DND-41 (cell line): ENCODE data around the gene DHH.

Source experiments
- ATAC-seq: fragments of 200-7000 bp; cut with Tn5 transposase; 3 replicates; pipeline ENCODE4 v1.9.1; 2021; ENCODE audit warnings: low read depth; ENCODE audit not compliant: insufficient read depth
- DNase-seq: peaks from one replicate; pipeline ENCODE4 v3.0.0-alpha.2; 2020
- H2AFZ ChIP-seq: 2 replicates; pipeline ENCODE4 v1.6.0; 2012; ENCODE audit warnings: low read depth, low read length
- H3K27ac ChIP-seq: 2 replicates; pipeline ENCODE4 v1.5.1; 2012; ENCODE audit warnings: low read length, inconsistent platforms
- H3K27me3 ChIP-seq: fragments of 200-600 bp; sonication (generic); 2 replicates; pipeline ENCODE4 v1.6.0; 2012; ENCODE audit warnings: low read length, mild to moderate bottlenecking, inconsistent platforms; ENCODE audit not compliant: insufficient read depth, poor library complexity
- H3K36me3 ChIP-seq: 2 replicates; pipeline ENCODE4 v1.5.1; 2012; ENCODE audit warnings: low read length, inconsistent platforms; ENCODE audit not compliant: insufficient read depth
- H3K4me1 ChIP-seq: 2 replicates; pipeline ENCODE4 v1.5.1; 2012; ENCODE audit warnings: mild to moderate bottlenecking, low read length; ENCODE audit not compliant: insufficient read depth
- H3K4me2 ChIP-seq: 2 replicates; pipeline ENCODE4 v1.6.0; 2012; ENCODE audit warnings: mild to moderate bottlenecking, moderate library complexity, low read length, inconsistent platforms; ENCODE audit not compliant: insufficient read depth
- H3K4me3 ChIP-seq, 2 experiments: fragments of 200-600 bp in 1 of 2; shearing (Covaris generic) in 1 of 2; 2 replicates each; pipeline ENCODE4 v1.5.1; 2012 to 2016; ENCODE audit warnings: inconsistent platforms in 2 of 2, low read length in 2 of 2, mild to moderate bottlenecking in 2 of 2, low read depth in 1 of 2, moderate library complexity in 1 of 2
- H3K79me2 ChIP-seq: 2 replicates; pipeline ENCODE4 v1.6.0; 2012; ENCODE audit warnings: low read length, inconsistent platforms; ENCODE audit not compliant: insufficient read depth
- H3K9ac ChIP-seq: 2 replicates; pipeline ENCODE4 v1.6.0; 2012; ENCODE audit warnings: low read depth, mild to moderate bottlenecking, inconsistent platforms, low read length, moderate library complexity
- H3K9me3 ChIP-seq: 2 replicates; pipeline ENCODE4 v1.5.1; 2012; ENCODE audit warnings: low read length, moderate library complexity, mild to moderate bottlenecking, inconsistent platforms; ENCODE audit not compliant: insufficient read depth, severe bottlenecking
- H4K20me1 ChIP-seq: 2 replicates; pipeline ENCODE4 v1.6.0; 2012; ENCODE audit warnings: low read length; ENCODE audit not compliant: insufficient read depth
- EZH2 ChIP-seq: IDR thresholded peaks from 3 replicates; pipeline ENCODE4 v1.6.1; 2012; ENCODE audit warnings: borderline replicate concordance, low read depth, mild to moderate bottlenecking, moderate library complexity, low read length, inconsistent platforms; ENCODE audit not compliant: severe bottlenecking
- TF ChIP-seq, protein P1 (sequence below): IDR thresholded peaks from 2 replicates; pipeline ENCODE4 v1.5.1; 2012; ENCODE audit warnings: borderline replicate concordance, low read length, moderate library complexity, mild to moderate bottlenecking; ENCODE audit not compliant: poor library complexity, severe bottlenecking; ENCODE audit errors: extremely low read depth

The DHH gene

DNA sequence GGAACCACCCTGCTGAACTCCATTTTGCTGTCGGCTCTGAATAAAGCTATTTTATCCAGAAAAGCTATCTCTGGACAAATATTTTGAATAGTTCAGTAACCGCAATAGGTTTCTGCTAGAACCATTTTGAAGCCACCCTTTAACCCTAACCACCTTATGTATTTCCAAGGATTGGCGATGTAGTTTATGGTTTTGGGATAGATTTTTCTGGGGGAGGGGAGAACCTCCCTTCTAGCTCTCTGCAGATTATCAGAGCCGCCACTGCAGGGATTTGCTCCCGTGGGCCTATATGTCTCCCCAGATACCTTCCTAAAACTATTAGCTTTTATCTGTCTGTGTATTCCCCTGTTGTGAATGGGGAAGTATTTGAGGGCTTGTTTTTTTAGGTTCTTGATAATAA lies 38.4 kb upstream of the DHH start:
- H4K20me1 ChIP-seq = peaks cover 20% of the 10 kb centered on the region
- TF ChIP-seq, protein P1, sequence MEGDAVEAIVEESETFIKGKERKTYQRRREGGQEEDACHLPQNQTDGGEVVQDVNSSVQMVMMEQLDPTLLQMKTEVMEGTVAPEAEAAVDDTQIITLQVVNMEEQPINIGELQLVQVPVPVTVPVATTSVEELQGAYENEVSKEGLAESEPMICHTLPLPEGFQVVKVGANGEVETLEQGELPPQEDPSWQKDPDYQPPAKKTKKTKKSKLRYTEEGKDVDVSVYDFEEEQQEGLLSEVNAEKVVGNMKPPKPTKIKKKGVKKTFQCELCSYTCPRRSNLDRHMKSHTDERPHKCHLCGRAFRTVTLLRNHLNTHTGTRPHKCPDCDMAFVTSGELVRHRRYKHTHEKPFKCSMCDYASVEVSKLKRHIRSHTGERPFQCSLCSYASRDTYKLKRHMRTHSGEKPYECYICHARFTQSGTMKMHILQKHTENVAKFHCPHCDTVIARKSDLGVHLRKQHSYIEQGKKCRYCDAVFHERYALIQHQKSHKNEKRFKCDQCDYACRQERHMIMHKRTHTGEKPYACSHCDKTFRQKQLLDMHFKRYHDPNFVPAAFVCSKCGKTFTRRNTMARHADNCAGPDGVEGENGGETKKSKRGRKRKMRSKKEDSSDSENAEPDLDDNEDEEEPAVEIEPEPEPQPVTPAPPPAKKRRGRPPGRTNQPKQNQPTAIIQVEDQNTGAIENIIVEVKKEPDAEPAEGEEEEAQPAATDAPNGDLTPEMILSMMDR = no peak
- TF ChIP-seq EZH2 = no peak
- H2AFZ ChIP-seq = no peak overlapping the region
- peak overlapping the region; percentile 99 for H3K9ac ChIP-seq
- DNase-seq (no peak), ATAC-seq (no peak)
- H3K4me1 ChIP-seq = peaks cover 38% of the 10 kb centered on the region
- H3K27ac ChIP-seq = 0 out of 2 replicates have a peak overlapping the region, but pooled peaks have one; percentile 87
- H3K4me2 ChIP-seq = peak overlapping the region; percentile 78
- H3K4me3 ChIP-seq = peak overlapping the region in 1 of 2 experiments; percentile 79; a peak in 2 of 4 replicates
- no peaks in the 10 kb centered on the region for H3K9me3 ChIP-seq
- H3K36me3 ChIP-seq = peaks cover 28% of the 10 kb centered on the region
- peaks cover 51% of the 10 kb centered on the region for H3K79me2 ChIP-seq
- no peaks in the 10 kb centered on the region for H3K27me3 ChIP-seq

DNA sequence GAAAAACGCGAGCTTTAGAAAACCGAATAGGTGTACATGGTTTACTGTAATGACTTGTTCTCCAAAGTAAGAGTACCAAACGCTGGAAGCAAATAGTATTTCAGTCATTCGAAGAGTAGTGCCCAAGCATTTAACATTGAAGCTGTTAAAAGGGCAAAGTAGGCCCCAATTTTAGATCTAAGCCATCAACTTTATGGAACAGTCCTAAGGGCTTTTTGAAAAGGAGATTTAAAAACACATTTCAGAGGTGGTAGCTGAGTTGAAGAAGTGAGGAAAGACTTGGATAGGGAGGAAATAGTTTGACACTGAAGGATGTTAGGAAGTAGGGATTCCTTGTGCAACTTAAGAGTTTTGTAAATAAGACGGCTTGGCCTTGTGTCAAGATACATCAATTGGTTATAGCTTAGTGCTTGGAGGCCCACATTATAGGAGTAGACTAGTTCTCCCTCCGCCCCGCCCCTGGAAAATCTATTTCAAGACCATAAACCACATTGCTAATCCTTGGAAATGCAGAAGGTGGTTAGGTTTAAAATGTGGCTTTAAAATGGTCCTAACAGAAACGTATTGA lies 37.4 kb upstream of the DHH start:
- Histone ChIP-seq H3K9ac (peak overlapping the region; percentile 99), H2AFZ (peak overlapping the region; percentile 82), H3K27ac (peak overlapping the region; percentile 87), H3K79me2 (peaks cover 49% of the 10 kb centered on the region), H3K9me3 (no peaks in the 10 kb centered on the region), H3K36me3 (peaks cover 39% of the 10 kb centered on the region), H3K27me3 (no peaks in the 10 kb centered on the region), H4K20me1 (peaks cover 22% of the 10 kb centered on the region), H3K4me3 (peak overlapping the region; percentile 39 to 79; a peak in 3 of 4 replicates), H3K4me2 (peak overlapping the region; percentile 78), H3K4me1 (peaks cover 38% of the 10 kb centered on the region)
- ATAC-seq (no peak), DNase-seq (peak; percentile 52)
- TF ChIP-seq, protein P1 = no peak
- TF ChIP-seq EZH2 = no peak

DNA sequence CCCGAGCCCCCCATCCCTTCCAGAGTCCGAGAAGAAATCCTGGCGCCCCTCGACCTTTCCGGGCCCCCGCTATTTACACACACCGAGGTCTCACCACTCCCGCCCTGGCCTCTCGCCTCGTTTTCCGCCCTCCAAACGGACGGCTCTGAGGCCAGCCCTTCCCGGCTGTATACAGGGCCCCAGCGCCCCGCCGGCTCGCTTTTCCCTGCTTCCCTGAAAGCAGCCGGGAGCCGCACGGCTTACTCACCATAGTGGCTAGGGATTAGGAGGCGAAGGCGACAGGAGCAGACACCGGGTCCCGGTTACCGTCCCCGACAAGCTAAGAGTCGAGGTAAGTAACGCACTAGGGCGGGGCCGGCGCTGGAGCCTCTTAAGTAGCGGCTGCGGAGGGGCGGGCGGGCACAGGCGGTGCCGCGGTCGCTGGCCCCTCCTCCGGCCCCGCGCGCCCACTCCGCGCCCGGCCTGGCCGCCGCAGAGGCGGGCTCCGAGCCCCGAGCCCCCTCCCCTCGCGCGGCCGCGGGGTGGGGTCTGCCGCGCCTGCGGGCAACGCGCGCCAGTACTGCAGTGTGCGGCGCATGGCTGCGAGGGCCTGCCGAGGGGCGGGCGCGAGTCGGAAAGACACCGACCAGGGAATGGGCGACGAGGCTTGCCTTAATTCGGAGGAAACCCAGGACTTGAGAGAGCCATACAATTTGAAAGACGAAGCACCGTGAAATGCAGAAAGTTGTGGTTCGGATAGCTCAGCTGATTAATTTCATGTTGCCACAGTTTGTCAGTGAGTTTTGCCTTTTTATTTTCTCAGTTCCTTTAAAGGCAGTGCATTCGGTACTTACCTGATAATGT lies 36.7 kb upstream of the DHH start, which contains the start of gene TUBA1B:
Gene TUBA1B (minus strand): TSS at position 345 of the 843 bp plus-strand sequence. CDS start 95 bp downstream, at position 250.
- DNase-seq (peak; percentile 91), ATAC-seq (peak; percentile 76)
- Histone ChIP-seq H3K27ac (peak within 1 kb of the TSS; percentile 95), H3K36me3 (peaks cover 39% of the 10 kb centered on the region), H4K20me1 (peaks cover 24% of the 10 kb centered on the region), H3K79me2 (peaks cover 49% of the 10 kb centered on the region), H3K9ac (peak within 1 kb of the TSS; percentile 99), H3K4me3 (peak within 1 kb of the TSS; percentile 53 to 79; a peak in 3 of 4 replicates), H3K9me3 (no peaks in the 10 kb centered on the region), H3K4me2 (peak within 1 kb of the TSS; percentile 80), H3K27me3 (no peaks in the 10 kb centered on the region), H2AFZ (peak within 1 kb of the TSS; percentile 82), H3K4me1 (peaks cover 38% of the 10 kb centered on the region)
- TF ChIP-seq EZH2 = no peak
- TF ChIP-seq, protein P1 = no peak
